ENCODE results near the gene CD59. TPM values are rescaled to one million over a fixed set of nuclear protein-coding genes. Genes with fewer than 3 reads are reported as not detected.

CD59 gene
- total and polyA plus RNA-seq, 4 experiments from 2014 or later, result 68.3 to 100 (median 85.9) TPM

DNA sequence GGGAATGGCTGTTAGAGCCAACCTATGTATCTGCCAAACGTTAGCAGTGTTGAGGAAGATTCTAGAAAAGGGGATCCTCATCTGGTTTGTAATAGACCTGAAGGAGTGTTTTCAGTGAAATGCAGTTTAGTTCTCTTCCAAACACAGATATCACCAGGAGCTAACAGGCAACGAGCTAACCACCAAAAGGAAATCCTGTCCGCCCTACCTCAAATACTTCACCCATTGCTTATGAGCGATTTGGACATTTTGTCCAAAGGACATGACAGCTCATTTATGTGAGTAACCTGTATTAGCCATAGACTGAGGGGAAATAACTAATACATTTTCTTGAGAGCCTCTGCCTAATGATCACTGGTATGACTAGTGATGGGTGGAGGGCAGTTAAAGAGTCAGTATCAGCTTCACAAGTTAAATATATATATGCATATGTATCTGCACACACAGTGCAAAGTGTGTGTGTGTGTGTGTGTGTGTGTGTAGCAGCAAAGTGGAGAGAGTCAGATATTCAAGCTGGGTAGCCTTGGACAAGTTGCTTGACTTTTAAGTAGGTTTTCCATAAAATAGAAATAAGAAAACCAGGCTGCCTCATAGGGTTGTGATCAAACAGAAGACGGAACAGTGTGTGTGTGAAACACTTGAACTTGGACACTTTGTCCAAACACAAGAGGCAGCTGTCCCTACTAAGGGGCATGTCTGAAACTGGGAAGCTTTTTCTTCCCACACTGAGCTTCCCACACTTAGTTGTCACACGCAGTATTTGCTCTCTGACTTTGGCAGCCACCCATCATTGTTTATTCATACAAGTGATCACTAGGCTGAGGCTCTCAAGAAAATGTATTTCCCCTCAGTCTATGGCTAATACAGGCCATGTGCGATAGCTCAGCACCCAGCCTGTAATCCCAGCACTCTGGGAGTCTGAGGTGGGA, 34.7 kb downstream of the CD59 start:
- H3K27me3 Mint-ChIP-seq, result peaks cover 1 to 9% of the 10 kb centered on the region in 2 donors
- H3K27me3 ChIP-seq (ENCODE audit: insufficient read depth, low read length), result no peaks in the 10 kb centered on the region
- DNase-seq, result no peak
- H3K4me3 Mint-ChIP-seq, result peak overlapping the region; percentile 89 to 96 (median 92)
- peaks cover 3 to 5% of the 10 kb centered on the region in 2 donors for H3K36me3 Mint-ChIP-seq
- H3K36me3 ChIP-seq (ENCODE audit: insufficient read depth, low read length), result no peaks in the 10 kb centered on the region
- intact Hi-C loops (cut with micrococcal nuclease), result loop anchor here (2.0 to 10.0 kb wide), 2 partner anchors 353 to 541 kb away; partner anchors contain the start of genes CAPRIN1 and CSTF3
- H3K4me1 ChIP-seq (ENCODE audit: insufficient read depth, low read length), result peaks cover 15% of the 10 kb centered on the region
- H3K9me3 ChIP-seq (ENCODE audit: control insufficient read depth in 1 of 2, low read length in 2 of 2), result no peaks in the 10 kb centered on the region
- no peaks in the 10 kb centered on the region for H3K9me3 Mint-ChIP-seq
- ChIA-PET POLR2A (ENCODE audit: partially characterized antibody) (interaction anchor here (0.7 to 4.5 kb wide), 5 partner anchors 19 to 442 kb away, joined by 3 to 33 read pairs (median 3); partner anchors contain the start of genes CD59 and FBXO3), CTCF (ENCODE audit: partially characterized antibody) (interaction anchor here (1.0 to 2.0 kb wide), 3 partner anchors 8 to 41 kb away, joined by 4 to 12 read pairs (median 5); no protein-coding TSS in a partner anchor)
- H3K4me3 ChIP-seq (ENCODE audit: low read length in 2 of 2), result peak overlapping the region; percentile 7 to 53
- H3K4me1 Mint-ChIP-seq, result peaks cover 13 to 26% (median 18%) of the 10 kb centered on the region in 4 donors
- H3K27ac ChIP-seq (ENCODE audit: low read depth, low read length), result peak overlapping the region; percentile 29
- H3K27ac Mint-ChIP-seq, result peak overlapping the region; percentile 78 to 92 (median 86)

DNA sequence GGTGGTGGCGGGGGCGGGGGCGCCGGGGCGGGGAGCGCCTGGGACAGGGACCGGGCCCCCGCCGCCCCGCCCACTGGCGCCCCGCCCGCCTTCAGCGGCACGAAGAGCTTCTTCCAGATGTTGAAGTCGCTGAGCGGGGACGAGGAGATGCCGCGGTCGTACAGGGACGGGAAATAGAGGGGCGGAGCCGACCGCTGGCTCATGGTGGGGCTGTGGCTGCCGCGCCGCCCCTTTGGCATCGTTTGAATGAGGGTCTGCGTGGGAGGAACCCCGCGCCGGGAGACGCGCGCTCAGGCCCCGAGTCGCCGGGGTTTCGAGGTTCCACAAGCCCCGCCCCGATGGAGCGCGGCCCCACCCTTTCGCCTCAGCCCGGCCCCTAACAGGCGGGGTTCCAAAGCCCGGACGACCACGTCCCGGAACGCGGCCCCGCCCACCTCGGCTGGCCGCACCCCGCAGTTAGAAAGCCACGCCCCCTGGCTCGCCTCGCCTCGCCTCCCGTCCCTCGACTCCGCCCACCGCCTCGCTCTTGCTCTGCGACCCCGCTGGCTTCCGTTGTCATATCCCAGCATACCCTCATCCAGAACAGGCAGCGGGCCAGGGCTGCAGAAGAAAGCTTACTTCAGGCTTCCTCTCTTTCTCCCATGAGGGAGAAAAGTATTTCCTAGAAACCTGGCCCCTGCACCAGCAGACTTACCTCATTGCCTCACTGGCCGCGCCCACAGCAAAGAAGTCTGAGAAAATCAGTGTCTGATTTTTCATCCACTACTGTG, 35.5 kb downstream of the CD59 start, which contains the start of gene C11orf91:
Gene C11orf91, minus strand, starts transcription at position 325 of the 770 bp plus-strand sequence. Its CDS starts 86 bp downstream, at position 239.
- Mint-ChIP-seq H3K27ac (peak within 1 kb of the TSS; percentile 78 to 93 (median 88)), H3K9me3 (no peaks in the 10 kb centered on the region), H3K27me3 (peaks cover 5 to 13% of the 10 kb centered on the region in 2 donors), H3K4me1 (peaks cover 11 to 22% (median 19%) of the 10 kb centered on the region in 4 donors), H3K4me3 (peak within 1 kb of the TSS; percentile 89 to 96 (median 92)), H3K36me3 (peaks cover 2 to 4% of the 10 kb centered on the region in 2 donors)
- intact Hi-C loops (cut with micrococcal nuclease), result loop anchor here (1.0 to 10.0 kb wide), 4 partner anchors 36 to 540 kb away; partner anchors contain the start of genes CAPRIN1, CD59, CSTF3 and FBXO3
- POLR2A ChIA-PET (ENCODE audit: partially characterized antibody), result interaction anchor here (0.7 to 4.5 kb wide), 6 partner anchors 20 to 442 kb away, joined by 3 to 33 read pairs (median 3); partner anchors contain the start of genes CD59 and FBXO3
- CTCF ChIA-PET (ENCODE audit: partially characterized antibody), result interaction anchor here (1.0 to 2.0 kb wide), 4 partner anchors 9 to 42 kb away, joined by 3 to 12 read pairs (median 4); no protein-coding TSS in a partner anchor
- Histone ChIP-seq H3K4me1 (ENCODE audit: insufficient read depth, low read length) (peaks cover 15% of the 10 kb centered on the region), H3K27ac (ENCODE audit: low read depth, low read length) (peak within 1 kb of the TSS; percentile 29), H3K4me3 (ENCODE audit: low read length in 2 of 2) (peak within 1 kb of the TSS; percentile 7 to 53), H3K27me3 (ENCODE audit: insufficient read depth, low read length) (no peaks in the 10 kb centered on the region), H3K9me3 (ENCODE audit: control insufficient read depth in 1 of 2, low read length in 2 of 2) (no peaks in the 10 kb centered on the region), H3K36me3 (ENCODE audit: insufficient read depth, low read length) (no peaks in the 10 kb centered on the region)
- DNase-seq, result peak; percentile 89 to 95 (median 94)

- Mint-ChIP-seq H3K27ac (peak overlapping the region in 4 of 7 donors; percentile 8 to 89 (median 42)), H3K27me3 (peaks cover 5 to 13% of the 10 kb centered on the region in 2 donors), H3K9me3 (no peaks in the 10 kb centered on the region), H3K4me1 (peaks cover 11 to 22% (median 19%) of the 10 kb centered on the region in 4 donors), H3K4me3 (peak overlapping the region; percentile 70 to 96 (median 78)), H3K36me3 (peaks cover 0 to 2% of the 10 kb centered on the region in 2 donors)
- Histone ChIP-seq H3K36me3 (ENCODE audit: insufficient read depth, low read length) (no peaks in the 10 kb centered on the region), H3K27me3 (ENCODE audit: insufficient read depth, low read length) (no peaks in the 10 kb centered on the region), H3K27ac (ENCODE audit: low read depth, low read length) (no peak overlapping the region), H3K9me3 (ENCODE audit: control insufficient read depth in 1 of 2, low read length in 2 of 2) (no peaks in the 10 kb centered on the region), H3K4me1 (ENCODE audit: insufficient read depth, low read length) (peaks cover 15% of the 10 kb centered on the region), H3K4me3 (ENCODE audit: low read length in 2 of 2) (peak overlapping the region in 1 of 2 donors; percentile 53)
- peak in 1 of 5 donors; percentile 6 for DNase-seq
- ChIA-PET CTCF (ENCODE audit: partially characterized antibody) (interaction anchor here (1.0 to 1.3 kb wide), 2 partner anchors 16 to 43 kb away, joined by 3 read pairs; no protein-coding TSS in a partner anchor), POLR2A (ENCODE audit: partially characterized antibody) (interaction anchor here (0.7 to 4.5 kb wide), 3 partner anchors 36 to 410 kb away, joined by 4 to 33 read pairs (median 6); partner anchors contain the start of genes CD59 and FBXO3)
- intact Hi-C loops (cut with micrococcal nuclease), result loop anchor here (1.0 to 10.0 kb wide), 4 partner anchors 36 to 539 kb away; partner anchors contain the start of genes CAPRIN1, CD59, CSTF3 and FBXO3
Measured at GRCh38 chr11:33700063-33700501, 36.1 kb downstream of the CD59 start.

DNA sequence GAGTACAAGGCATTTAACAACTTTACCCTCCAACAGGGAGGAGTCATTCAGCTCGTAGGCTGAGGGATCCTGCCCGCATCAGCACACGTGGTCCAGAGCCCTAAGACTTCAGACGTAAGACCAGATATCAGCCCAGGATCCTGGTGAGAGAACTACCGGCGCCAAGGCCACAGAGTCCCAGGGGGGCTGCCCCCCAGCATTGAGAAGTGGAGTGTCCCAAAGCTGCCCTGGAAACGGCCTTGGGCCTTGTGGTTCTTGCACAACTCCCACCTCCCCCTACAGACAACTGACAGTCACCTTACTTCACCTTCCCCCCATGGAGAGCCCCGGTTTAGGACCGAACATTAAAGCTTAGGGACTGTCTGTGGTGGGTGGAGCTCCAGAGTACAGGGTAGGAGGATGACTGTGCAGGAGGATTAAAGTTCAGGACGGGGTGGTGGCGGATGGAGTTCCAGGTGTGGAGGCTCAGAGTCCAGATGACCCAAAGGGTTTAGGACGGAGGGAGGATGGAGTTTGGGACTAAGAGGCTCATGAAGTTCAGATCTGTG, 36.6 kb downstream of the CD59 start:
- Mint-ChIP-seq H3K36me3 (peaks cover 0 to 2% of the 10 kb centered on the region in 2 donors), H3K27ac (peak overlapping the region in 5 of 7 donors; percentile 8 to 89 (median 59)), H3K4me3 (peak overlapping the region; percentile 70 to 96 (median 78)), H3K4me1 (peaks cover 11 to 22% (median 19%) of the 10 kb centered on the region in 4 donors), H3K27me3 (peaks cover 5 to 13% of the 10 kb centered on the region in 2 donors), H3K9me3 (no peaks in the 10 kb centered on the region)
- H3K4me1 ChIP-seq (ENCODE audit: insufficient read depth, low read length), result peaks cover 15% of the 10 kb centered on the region
- no peaks in the 10 kb centered on the region for H3K27me3 ChIP-seq (ENCODE audit: insufficient read depth, low read length)
- H3K9me3 ChIP-seq (ENCODE audit: control insufficient read depth in 1 of 2, low read length in 2 of 2), result no peaks in the 10 kb centered on the region
- CTCF ChIA-PET (ENCODE audit: partially characterized antibody), result interaction anchor here (1.3 kb wide), 1 partner anchor 43 kb away, joined by 3 read pairs; no protein-coding TSS in a partner anchor
- no peak for DNase-seq
- POLR2A ChIA-PET (ENCODE audit: partially characterized antibody), result interaction anchor here (0.7 to 4.5 kb wide), 3 partner anchors 36 to 410 kb away, joined by 4 to 33 read pairs (median 6); partner anchors contain the start of genes CD59 and FBXO3
- H3K4me3 ChIP-seq (ENCODE audit: low read length in 2 of 2), result peak overlapping the region in 1 of 2 donors; percentile 53
- intact Hi-C loops (cut with micrococcal nuclease), result loop anchor here (1.0 to 10.0 kb wide), 4 partner anchors 37 to 539 kb away; partner anchors contain the start of genes CAPRIN1, CD59, CSTF3 and FBXO3
- no peaks in the 10 kb centered on the region for H3K36me3 ChIP-seq (ENCODE audit: insufficient read depth, low read length)
- no peak overlapping the region for H3K27ac ChIP-seq (ENCODE audit: low read depth, low read length)

- no peaks in the 10 kb centered on the region for H3K9me3 ChIP-seq (ENCODE audit: control insufficient read depth in 1 of 2, low read length in 2 of 2)
- H3K27me3 ChIP-seq (ENCODE audit: insufficient read depth, low read length), result no peaks in the 10 kb centered on the region
- H3K27ac ChIP-seq (ENCODE audit: low read depth, low read length), result no peak overlapping the region
- H3K4me3 Mint-ChIP-seq, result peak overlapping the region in 2 of 8 donors; percentile 68 to 78
- H3K9me3 Mint-ChIP-seq, result no peaks in the 10 kb centered on the region
- DNase-seq, result no peak
- POLR2A ChIA-PET (ENCODE audit: partially characterized antibody), result interaction anchor here (4.5 kb wide), 1 partner anchor 37 kb away, joined by 33 read pairs; the partner anchor contains the start of gene CD59
- H3K4me3 ChIP-seq (ENCODE audit: low read length in 2 of 2), result no peak overlapping the region
- no peaks in the 10 kb centered on the region for H3K36me3 ChIP-seq (ENCODE audit: insufficient read depth, low read length)
- H3K27me3 Mint-ChIP-seq, result peaks cover 5 to 13% of the 10 kb centered on the region in 2 donors
- peak overlapping the region in 1 of 7 donors; percentile 69 for H3K27ac Mint-ChIP-seq
- H3K4me1 ChIP-seq (ENCODE audit: insufficient read depth, low read length), result peaks cover 15% of the 10 kb centered on the region
- CTCF ChIA-PET (ENCODE audit: partially characterized antibody), result interaction anchor here (1.3 kb wide), 1 partner anchor 44 kb away, joined by 3 read pairs; no protein-coding TSS in a partner anchor
- intact Hi-C loops (cut with micrococcal nuclease), result no loop called here
- H3K4me1 Mint-ChIP-seq, result peaks cover 11 to 22% (median 19%) of the 10 kb centered on the region in 4 donors
- H3K36me3 Mint-ChIP-seq, result peaks cover 0 to 2% of the 10 kb centered on the region in 2 donors
Measured at GRCh38 chr11:33698921-33699320, 37.3 kb downstream of the CD59 start.

- ChIA-PET POLR2A (ENCODE audit: partially characterized antibody) (interaction anchor here (0.5 kb wide), 1 partner anchor 172 kb away, joined by 3 read pairs; no protein-coding TSS in a partner anchor), CTCF (ENCODE audit: partially characterized antibody) (no interaction called here)
- no peak for DNase-seq
- peak overlapping the region in 2 of 8 donors; percentile 8 to 27 for H3K4me3 Mint-ChIP-seq
- peaks cover 11 to 22% (median 19%) of the 10 kb centered on the region in 4 donors for H3K4me1 Mint-ChIP-seq
- Histone ChIP-seq H3K9me3 (ENCODE audit: control insufficient read depth in 1 of 2, low read length in 2 of 2) (no peaks in the 10 kb centered on the region), H3K4me3 (ENCODE audit: low read length in 2 of 2) (no peak overlapping the region), H3K27me3 (ENCODE audit: insufficient read depth, low read length) (no peaks in the 10 kb centered on the region), H3K36me3 (ENCODE audit: insufficient read depth, low read length) (no peaks in the 10 kb centered on the region), H3K27ac (ENCODE audit: low read depth, low read length) (no peak overlapping the region), H3K4me1 (ENCODE audit: insufficient read depth, low read length) (peaks cover 15% of the 10 kb centered on the region)
- H3K36me3 Mint-ChIP-seq, result peaks cover 0 to 2% of the 10 kb centered on the region in 2 donors
- H3K27ac Mint-ChIP-seq, result no peak overlapping the region
- intact Hi-C loops (cut with micrococcal nuclease), result no loop called here
- H3K27me3 Mint-ChIP-seq, result peaks cover 5 to 16% of the 10 kb centered on the region in 2 donors
- H3K9me3 Mint-ChIP-seq, result no peaks in the 10 kb centered on the region
Measured at GRCh38 chr11:33697997-33698396, 38.2 kb downstream of the CD59 start.

Data from CD4-positive, alpha-beta memory T cell (primary cell).